ENCODE results near the gene TBC1D19. TPM values are rescaled to one million over a fixed set of nuclear protein-coding genes. Genes with fewer than 3 reads are reported as not detected.
A peak's percentile ranks its signal among the peaks of the same experiment; 100 is the strongest.

Gene TBC1D19
- total RNA-seq, 3 donors from 2014 or later, result 14.9 to 27.2 (median 23.9) TPM

GRCh38 chr4:26782830-26783202, 198.9 kb downstream of the TBC1D19 start:
- H3K4me1 ChIP-seq, result no peaks in the 10 kb centered on the region
- H3K36me3 ChIP-seq, result no peaks in the 10 kb centered on the region
- H3K27me3 ChIP-seq, result no peaks in the 10 kb centered on the region
- no peaks in the 10 kb centered on the region for H3K9me3 ChIP-seq
- no peak for DNase-seq (ENCODE audit: low spot score in 2 of 2)
- no peak for TF ChIP-seq POLR2A (IDR thresholded peaks at IDR 0.05)
- intact Hi-C loops (cut with DNase I; ENCODE audit: low total_unique reads), result no loop called here
- no peak overlapping the region for H3K4me3 ChIP-seq
- no peak overlapping the region for H3K27ac ChIP-seq

DNA sequence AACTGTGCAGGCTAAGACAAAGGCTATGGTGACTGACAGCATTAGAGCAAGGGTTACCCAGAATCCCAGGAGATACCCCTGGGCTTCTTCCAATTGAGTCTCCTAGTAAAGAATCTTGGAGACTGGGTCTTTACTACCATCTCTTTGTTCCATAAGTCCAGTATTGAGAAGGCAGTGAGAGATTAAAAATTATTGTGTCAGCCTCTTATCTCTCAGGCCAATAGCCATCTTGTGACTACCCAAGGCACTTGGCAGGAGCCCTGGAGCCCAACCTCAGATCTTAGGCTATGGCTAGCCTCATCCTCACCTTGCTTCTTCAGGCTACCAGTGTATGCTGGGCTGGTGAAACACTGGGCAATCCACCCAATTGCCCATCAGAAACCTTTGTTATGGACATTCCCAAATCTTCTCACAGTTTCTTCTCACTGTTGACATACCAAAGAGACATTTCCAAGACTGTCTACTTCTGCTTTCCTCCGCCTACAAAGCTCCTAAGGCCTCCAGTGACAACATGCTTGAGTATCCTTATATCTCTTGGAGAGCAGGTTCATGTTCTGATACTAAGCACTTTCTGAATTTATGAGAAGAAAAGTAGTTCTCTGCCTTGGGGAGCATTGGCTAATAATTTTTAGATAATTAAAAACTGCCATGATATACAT, 200.5 kb downstream of the TBC1D19 start:
- Histone ChIP-seq H3K9me3 (no peaks in the 10 kb centered on the region), H3K4me3 (no peak overlapping the region), H3K27me3 (no peaks in the 10 kb centered on the region), H3K27ac (no peak overlapping the region), H3K4me1 (no peaks in the 10 kb centered on the region), H3K36me3 (no peaks in the 10 kb centered on the region)
- intact Hi-C loops (cut with DNase I; ENCODE audit: low total_unique reads), result no loop called here
- TF ChIP-seq, protein P1, sequence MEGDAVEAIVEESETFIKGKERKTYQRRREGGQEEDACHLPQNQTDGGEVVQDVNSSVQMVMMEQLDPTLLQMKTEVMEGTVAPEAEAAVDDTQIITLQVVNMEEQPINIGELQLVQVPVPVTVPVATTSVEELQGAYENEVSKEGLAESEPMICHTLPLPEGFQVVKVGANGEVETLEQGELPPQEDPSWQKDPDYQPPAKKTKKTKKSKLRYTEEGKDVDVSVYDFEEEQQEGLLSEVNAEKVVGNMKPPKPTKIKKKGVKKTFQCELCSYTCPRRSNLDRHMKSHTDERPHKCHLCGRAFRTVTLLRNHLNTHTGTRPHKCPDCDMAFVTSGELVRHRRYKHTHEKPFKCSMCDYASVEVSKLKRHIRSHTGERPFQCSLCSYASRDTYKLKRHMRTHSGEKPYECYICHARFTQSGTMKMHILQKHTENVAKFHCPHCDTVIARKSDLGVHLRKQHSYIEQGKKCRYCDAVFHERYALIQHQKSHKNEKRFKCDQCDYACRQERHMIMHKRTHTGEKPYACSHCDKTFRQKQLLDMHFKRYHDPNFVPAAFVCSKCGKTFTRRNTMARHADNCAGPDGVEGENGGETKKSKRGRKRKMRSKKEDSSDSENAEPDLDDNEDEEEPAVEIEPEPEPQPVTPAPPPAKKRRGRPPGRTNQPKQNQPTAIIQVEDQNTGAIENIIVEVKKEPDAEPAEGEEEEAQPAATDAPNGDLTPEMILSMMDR (IDR thresholded peaks at IDR 0.05), result no peak
- no peak for TF ChIP-seq POLR2AphosphoS5 (IDR thresholded peaks at IDR 0.05)
- no peak for TF ChIP-seq POLR2A (IDR thresholded peaks at IDR 0.05)
- DNase-seq (ENCODE audit: low spot score in 2 of 2), result no peak

DNA sequence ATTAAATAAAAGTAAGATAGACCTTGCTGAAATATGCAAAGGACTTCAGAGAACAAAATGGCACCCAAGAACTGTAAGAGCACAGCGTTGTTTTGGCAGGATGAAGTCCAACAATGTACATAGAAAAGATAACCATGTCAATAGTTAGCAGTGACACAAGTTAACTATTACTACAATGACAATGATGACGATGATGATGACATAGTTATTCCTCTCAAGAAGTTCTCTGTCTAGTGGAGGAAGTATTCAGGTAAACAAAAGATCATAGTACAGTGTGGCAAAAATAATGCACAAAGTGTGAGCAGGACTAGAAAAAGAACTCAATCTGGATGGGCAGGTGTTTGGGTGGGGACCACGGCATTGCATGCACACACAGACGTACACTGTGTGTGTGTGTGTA, 201.4 kb downstream of the TBC1D19 start:
- DNase-seq (ENCODE audit: low spot score in 2 of 2), result no peak
- intact Hi-C loops (cut with DNase I; ENCODE audit: low total_unique reads), result no loop called here

DNA sequence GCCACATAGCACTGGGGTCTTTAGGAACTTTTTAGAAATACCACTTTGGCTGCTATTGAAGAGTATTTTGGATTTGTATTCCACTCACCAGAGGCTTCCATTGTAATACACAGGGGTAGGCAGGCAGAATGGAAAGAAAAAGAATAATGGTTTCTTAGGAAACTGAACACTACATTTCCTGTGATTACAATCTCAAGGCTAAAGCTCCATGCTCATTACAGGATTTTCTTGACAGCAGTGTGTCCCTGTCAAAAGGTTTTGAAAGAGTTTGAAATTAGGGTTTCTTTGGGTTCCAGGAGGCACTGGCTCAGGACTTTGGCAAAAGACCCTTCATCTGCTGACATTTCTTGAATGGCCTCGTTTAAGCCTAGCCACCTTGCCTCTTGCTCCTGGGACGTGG, 201.9 kb downstream of the TBC1D19 start:
- intact Hi-C loops (cut with DNase I; ENCODE audit: low total_unique reads), result no loop called here
- Histone ChIP-seq H3K4me1 (no peaks in the 10 kb centered on the region), H3K27ac (no peak overlapping the region), H3K36me3 (no peaks in the 10 kb centered on the region), H3K9me3 (no peaks in the 10 kb centered on the region), H3K4me3 (no peak overlapping the region), H3K27me3 (no peaks in the 10 kb centered on the region)
- no peak for DNase-seq (ENCODE audit: low spot score in 2 of 2)
- TF ChIP-seq POLR2AphosphoS5 (IDR thresholded peaks at IDR 0.05) (no peak), POLR2A (IDR thresholded peaks at IDR 0.05) (no peak)
- TF ChIP-seq, protein P1 (IDR thresholded peaks at IDR 0.05), result no peak

More for the DNA sequence above, 201.4 kb downstream of the TBC1D19 start:
- Histone ChIP-seq H3K9me3 (no peaks in the 10 kb centered on the region), H3K36me3 (no peaks in the 10 kb centered on the region), H3K27ac (no peak overlapping the region), H3K27me3 (no peaks in the 10 kb centered on the region), H3K4me1 (no peaks in the 10 kb centered on the region), H3K4me3 (no peak overlapping the region)
- no peak for TF ChIP-seq POLR2AphosphoS5 (IDR thresholded peaks at IDR 0.05)
- TF ChIP-seq, protein P1 (IDR thresholded peaks at IDR 0.05), result no peak
- no peak for TF ChIP-seq POLR2A (IDR thresholded peaks at IDR 0.05)

- Histone ChIP-seq H3K4me3 (no peak overlapping the region), H3K36me3 (no peaks in the 10 kb centered on the region), H3K27ac (peak overlapping the region in 1 of 2 donors; percentile 66), H3K9me3 (no peaks in the 10 kb centered on the region), H3K4me1 (no peaks in the 10 kb centered on the region), H3K27me3 (no peaks in the 10 kb centered on the region)
- DNase-seq (ENCODE audit: low spot score in 2 of 2), result no peak
- TF ChIP-seq, protein P1 (IDR thresholded peaks at IDR 0.05), result no peak
- TF ChIP-seq POLR2AphosphoS5 (IDR thresholded peaks at IDR 0.05), result no peak
- no peak for TF ChIP-seq POLR2A (IDR thresholded peaks at IDR 0.05)
- intact Hi-C loops (cut with DNase I; ENCODE audit: low total_unique reads), result no loop called here
Observed at GRCh38 chr4:26786916-26787315, 203.0 kb downstream of the TBC1D19 start.
